Esophagus mucosa (tissue), 1 donor: ENCODE measurements around the gene HIC1. TPM values are rescaled to one million over a fixed set of nuclear protein-coding genes. Genes with fewer than 3 reads are reported as not detected.
"Not testable (repeated sequence)": the region's sequence is repeated elsewhere in the genome, so short reads cannot be mapped to it uniquely, and the experiment has no call there.

Experiments
- ATAC-seq: fragments of 200-7000 bp; cut with Tn5 transposase; one replicate; pipeline ENCODE4 v1.9.1; 2020
- total RNA-seq: library from RNA; stranded (reverse); gene quantifications from one replicate; pipeline ENCODE4 v1.2.4, GENCODE V29; 2023
- donor health status: DM: yes; HTN: yes; CAD: no.

HIC1 gene, protein sequence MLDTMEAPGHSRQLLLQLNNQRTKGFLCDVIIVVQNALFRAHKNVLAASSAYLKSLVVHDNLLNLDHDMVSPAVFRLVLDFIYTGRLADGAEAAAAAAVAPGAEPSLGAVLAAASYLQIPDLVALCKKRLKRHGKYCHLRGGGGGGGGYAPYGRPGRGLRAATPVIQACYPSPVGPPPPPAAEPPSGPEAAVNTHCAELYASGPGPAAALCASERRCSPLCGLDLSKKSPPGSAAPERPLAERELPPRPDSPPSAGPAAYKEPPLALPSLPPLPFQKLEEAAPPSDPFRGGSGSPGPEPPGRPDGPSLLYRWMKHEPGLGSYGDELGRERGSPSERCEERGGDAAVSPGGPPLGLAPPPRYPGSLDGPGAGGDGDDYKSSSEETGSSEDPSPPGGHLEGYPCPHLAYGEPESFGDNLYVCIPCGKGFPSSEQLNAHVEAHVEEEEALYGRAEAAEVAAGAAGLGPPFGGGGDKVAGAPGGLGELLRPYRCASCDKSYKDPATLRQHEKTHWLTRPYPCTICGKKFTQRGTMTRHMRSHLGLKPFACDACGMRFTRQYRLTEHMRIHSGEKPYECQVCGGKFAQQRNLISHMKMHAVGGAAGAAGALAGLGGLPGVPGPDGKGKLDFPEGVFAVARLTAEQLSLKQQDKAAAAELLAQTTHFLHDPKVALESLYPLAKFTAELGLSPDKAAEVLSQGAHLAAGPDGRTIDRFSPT
- total RNA-seq: 2.3 TPM

DNA sequence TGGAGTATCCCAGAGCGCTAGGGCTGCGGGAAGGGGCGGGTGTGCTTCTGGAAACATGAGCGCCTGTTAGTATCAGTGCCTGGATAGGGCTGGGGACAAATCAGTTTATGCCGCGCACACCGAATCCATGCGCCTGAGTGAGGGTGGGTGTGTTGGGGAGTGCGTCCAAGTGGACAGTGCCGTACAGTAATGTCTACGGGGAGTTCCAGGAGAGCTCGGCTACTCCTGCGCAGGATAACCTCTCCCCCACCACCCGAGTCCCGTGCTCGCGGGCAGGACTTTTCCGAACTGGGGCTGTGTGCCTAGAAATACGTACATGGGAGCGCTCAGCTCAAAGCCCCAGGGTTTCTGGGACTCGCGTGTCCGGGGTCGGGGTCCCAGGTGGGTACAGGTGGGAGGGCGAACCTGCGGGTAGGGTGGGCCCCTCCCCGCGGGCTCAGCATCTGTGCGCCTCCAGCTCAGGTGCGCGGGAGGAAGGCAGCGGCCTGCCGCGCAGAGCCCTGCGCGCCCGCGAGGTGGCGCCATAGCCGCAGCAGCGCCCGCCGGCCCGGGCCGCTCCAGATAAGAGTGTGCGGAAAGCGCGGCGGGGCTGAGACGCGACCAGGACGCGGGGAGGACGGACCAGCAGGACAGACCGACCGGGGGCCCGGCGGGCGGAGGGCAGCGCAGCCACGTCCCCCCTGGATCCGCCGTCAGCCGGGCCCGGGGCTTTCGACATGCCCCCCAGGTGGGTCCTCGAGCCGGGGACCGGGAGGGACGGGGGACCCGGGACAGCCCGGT is at the start of gene HIC1:
Gene HIC1, plus strand, starts transcription at position 592 of the 780 bp plus-strand sequence. CDS start 1,588 bp downstream, outside the sequence.
- ATAC-seq: peak; percentile 61

DNA sequence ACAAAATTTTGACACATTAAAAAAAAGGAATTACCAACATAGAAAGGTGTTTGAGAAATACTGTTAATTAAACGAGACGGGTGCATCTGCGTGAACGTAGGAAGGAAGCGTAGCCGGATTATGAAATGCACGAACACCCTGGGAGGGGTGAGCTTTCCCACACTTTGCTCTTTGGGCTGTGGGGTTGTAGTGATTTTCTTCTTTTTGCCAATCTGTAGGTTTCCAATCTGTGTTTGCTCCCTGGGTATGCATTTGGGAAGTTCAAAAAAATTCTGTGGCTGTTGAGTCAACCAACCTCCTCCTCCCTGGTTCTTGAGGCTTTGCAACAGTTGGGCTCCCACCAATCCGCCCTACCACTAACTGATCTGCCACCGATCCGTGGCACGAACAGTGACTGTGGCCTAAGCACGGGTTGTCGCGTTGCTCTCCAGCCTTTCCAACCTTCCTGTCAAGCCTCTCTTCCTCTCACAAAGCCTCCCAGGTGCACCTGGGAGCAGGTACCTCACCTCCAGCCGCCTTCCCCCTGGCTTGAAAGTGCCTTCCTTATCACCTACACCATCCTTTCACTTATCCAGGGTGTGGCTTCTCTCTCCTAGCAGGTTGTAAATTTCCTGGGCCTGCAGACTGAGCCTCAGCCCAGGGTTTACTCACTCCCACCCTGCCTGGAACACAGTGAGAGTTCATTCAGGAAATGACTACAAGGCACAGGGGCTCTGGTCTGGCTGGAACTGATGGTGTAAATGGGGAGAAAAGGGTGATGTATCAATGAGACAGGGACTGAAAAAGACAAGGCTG is 46.4 kb upstream of the HIC1 start:
- ATAC-seq: no peak

DNA sequence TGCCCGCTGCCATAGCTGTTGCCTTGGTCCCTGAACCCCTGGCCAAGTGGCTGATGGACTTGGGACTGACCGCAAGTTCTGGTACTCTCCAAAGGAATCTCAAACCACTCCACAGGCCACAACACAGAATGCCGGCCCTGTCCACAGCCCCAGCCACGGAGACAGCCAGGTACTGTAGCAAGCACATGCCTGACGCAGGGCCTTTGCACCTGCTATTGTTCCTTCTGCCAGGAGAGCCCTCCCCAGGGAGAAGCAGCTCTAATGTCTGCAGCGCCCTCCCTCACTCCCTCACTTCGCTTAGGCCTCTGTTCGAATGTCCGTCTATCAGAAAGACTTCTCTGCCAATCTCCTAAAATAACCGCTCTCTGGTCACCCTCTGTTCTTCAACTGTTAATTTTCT is 45.2 kb upstream of the HIC1 start:
- no peak for ATAC-seq

DNA sequence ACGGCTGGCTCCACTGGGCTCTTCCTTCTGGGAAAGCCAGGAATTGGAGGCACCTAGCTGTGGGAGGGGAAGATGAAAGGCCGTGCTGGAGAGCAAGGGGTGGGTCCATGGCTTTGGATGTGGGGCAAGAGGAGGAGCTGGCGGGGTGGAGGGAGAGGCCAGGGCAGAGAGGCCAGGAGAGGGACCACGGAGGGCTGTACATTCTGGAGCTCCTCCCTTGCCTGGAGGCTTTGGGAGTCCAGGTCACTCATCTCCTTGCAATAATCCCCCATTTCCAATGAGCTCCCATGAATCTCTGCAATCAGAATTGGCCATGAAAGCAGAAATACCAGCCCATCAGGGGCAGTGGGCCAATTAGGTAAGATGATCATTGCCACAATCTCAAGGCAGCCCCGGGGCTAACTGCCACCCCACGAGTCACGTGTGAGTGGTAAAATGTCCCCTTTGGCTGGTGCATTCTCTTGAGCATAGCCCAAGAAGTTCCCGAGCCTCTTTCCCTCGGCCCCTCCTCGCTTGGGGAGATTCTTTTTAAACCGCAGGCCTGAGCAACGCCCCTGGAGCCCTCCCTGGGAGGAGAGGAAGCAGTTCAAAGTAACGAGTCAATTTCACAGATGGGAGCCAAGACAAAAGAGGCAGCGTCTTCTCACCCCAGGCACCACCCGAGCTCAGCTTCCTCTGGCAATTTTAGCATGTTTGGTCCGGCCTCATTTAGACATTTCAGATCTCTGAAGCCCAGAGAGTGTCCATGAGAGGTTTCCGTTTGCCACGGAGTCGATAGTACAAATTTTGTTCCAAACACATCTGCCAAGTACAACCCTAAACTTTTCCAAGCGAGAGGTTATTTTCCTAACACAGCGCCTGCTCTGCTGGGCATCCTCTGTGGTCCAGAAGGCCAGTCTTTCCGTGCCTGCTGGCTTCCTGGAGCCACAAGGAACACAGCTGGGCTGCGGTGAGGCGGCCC is 43.2 kb upstream of the HIC1 start:
- peak; percentile 50 for ATAC-seq

DNA sequence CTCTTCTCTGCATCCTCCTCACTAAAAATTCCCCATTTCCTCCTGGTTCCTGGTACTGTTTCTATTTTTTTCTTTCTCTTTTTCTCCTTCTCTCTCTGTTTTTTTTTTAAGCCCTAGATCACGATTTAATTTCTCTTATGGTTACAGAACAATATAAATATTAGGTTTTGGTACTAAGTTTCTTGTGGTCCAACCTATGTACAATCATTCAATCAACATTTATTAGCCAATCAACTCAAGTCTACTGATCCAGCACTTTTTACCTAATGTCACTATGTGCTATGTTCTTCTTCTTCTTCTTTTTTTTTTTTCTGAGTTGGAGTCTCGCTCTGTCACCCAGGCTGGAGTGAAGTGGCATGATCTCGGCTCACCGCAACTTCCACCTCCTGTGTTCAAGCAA is 42.4 kb upstream of the HIC1 start:
- no peak for ATAC-seq

DNA sequence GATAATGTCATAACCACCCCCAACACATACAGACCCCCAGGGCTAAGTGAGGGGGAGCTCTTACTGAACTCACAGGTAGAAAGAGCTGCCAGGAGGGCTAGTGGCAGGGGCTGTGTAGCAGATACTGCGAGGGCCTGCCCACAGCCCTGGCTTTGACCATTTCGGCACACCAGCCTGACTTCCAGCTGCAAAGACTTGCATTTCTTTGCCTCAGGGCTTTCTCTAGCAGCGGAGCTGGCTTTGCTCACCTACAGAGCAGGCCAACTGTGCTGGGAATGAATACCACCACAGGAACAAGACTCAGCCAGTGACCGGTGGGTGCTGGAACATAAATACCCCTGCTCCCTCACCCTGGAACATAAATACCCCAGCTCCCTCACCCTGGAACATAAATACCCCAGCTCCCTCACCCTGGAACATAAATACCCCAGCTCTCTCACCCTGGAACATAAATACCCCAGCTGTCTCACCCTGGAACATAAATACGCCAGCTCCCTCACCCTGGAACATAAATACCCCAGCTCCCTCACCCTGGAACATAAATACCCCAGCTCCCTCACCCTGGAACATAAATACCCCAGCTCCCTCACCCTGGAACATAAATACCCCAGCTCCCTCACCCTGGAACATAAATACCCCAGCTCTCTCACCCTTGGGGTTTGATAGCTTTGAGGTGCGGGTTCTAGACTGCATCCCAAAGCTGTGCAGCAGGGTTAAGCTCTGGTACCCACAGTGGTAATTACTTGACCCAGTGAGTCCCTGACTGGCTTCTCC is 41.5 kb upstream of the HIC1 start:
- not testable (repeated sequence) for ATAC-seq

DNA sequence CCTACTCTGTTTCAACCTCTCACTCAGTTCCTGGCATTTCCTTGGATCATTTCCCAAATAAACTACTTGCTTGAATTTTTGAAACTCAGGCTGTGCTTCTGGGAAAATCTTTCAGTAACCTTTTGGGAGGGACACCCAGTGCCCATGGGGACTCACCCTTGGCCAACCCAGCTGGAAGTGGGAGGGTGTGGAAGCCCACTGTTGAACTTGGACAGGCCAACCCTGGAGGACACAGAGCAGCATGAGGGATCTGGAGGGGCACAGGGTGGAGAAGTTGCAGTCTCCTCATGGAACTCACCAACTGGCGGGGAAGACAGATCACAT is 40.9 kb upstream of the HIC1 start:
- no peak for ATAC-seq

DNA sequence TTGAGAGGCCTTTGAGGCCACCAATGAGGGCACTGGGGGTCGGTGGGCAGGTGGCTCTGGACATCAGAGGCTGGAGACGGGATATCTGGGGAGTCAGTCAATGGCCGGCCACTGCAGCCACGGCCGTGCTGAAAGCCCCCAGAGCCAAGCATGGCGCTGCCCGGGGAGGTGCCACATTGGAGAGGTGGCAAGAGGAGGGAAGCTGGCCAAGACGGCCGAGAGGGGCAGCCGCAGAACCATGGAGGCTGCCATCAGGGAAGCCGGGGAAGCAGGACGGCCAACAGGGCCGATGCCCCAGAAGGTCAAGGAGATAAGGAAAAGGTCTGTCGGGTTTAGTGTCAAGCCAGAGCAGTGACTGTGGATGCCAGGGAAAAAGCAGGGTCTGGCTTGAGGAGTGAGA is 39.6 kb upstream of the HIC1 start:
- no peak for ATAC-seq

DNA sequence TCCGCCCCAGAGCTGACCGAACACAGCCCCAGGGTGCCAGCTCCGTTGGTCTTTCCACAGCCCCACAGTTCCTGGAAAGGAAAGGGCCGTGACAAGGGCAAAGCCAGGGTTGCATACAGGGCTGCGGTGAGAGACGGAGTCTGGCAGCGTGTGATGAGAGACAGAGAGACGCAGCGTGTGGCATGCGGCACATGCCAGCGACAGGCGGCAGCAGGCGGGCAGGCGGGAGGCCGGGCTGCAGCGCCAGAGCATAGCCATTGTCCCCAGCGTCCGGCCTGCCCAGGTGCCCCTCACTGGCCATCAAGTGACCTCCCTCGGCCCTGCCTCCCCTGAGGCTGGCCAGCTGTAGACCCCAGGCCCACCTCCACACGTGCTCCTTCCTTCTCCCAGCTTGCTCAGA is 38.4 kb upstream of the HIC1 start:
- ATAC-seq: peak; percentile 10

DNA sequence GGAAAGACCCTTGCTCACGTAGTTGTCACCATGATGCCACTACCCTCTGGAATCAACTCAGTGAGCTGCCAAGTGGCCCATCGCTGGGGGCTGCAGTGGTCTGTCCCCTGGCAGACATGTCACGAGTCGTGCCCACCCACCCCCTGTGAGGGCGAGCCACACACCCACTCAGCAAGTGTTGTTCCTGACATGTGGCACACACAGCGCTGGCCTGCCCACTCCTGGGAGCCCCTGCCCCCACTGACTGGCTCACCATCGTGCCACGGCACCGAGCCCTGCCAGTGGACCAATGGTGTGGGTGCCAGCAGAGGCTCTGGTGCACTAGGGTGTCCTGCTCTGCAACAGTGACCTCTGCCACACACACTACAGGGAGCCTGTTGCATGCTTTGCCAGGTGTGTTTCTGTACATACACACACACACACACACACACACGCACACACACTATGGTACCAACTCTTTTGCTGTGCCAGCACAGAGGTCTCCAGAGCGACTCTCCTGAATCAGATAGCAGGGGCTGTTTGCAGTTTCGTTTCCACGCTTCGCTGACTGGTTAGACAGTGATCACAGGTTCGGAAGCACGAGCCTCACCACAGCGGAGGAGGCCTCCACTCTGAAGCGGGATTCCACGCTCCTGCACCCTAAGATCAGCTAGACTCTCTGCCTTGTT is 37.5 kb upstream of the HIC1 start:
- peak; percentile 11 for ATAC-seq

DNA sequence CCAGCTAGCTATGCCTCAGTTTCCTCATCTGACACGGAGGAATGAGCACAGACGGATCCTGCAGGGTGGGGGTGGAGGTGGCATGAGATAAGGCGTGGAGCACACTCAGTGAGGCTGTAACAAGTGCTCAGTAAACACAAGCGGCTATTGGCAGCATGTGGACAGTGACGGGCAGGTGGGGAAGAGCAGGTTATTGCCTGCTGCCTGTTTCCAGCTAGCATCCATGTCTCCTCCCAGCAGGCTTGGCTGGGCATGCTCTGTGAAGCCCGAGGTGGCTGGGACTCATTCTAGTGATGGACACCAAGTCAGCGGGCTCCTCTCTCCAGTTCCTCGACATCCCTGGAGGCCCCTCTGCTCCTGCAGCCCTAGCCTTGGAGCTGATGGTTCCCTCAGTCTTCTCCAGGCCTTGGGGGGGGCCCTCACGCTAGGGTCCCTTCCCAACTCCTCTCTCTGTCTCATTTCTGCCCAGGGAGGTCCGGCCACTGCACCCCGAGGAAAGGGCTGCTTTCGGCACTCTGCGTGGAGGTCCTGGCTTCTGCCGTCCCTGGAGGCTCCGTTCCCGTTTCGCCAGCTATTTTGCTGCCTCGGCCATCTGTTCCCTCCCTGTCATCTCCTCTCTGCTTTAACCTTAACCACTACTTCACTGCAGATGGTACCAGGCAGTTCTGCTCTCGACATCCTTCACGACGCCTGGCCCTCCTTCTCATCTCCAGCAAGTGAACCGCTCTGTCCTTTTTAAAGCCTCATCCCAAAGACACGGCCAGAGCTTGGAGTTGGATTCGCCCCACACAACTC is 36.0 kb upstream of the HIC1 start:
- ATAC-seq: no peak

DNA sequence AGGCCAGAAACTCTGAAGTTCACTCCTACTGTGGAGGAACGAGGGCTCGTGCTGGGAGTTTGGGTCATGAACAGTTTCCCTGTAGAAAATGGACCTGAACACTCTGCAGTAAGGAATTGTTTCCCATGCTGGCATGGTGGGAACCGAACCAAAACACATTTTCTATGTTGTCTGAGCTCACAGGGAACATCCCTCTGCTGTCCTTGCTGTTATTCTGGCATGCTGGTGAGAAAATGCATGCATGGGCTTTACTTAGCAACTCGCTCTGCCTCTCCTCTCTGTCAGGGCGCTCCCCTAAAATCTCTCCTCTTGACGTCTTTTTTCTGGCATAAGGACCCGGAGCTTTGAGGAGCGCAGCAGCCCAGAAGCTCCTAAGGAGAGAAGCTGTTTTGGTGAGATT is 35.2 kb upstream of the HIC1 start:
- no peak for ATAC-seq

DNA sequence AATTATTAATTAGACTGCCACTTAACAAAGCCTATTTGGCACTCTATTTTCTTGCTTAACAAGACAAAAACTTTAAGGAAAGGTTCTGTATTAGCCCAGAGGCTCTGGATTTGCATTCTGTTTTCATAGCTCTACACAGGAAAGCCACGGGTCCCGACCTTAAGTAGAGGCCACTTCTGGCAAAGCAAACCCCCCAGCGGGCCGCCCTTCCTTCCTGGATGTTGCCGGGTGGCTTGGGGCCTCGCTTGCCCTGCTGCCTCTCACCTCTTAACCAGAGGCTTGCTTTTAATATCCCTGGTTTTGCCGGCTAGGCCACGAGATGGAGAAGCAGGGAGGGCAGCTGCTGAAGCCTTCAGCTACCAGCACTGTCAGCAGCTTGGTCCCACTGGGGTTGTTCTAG is 34.2 kb upstream of the HIC1 start:
- no peak for ATAC-seq

DNA sequence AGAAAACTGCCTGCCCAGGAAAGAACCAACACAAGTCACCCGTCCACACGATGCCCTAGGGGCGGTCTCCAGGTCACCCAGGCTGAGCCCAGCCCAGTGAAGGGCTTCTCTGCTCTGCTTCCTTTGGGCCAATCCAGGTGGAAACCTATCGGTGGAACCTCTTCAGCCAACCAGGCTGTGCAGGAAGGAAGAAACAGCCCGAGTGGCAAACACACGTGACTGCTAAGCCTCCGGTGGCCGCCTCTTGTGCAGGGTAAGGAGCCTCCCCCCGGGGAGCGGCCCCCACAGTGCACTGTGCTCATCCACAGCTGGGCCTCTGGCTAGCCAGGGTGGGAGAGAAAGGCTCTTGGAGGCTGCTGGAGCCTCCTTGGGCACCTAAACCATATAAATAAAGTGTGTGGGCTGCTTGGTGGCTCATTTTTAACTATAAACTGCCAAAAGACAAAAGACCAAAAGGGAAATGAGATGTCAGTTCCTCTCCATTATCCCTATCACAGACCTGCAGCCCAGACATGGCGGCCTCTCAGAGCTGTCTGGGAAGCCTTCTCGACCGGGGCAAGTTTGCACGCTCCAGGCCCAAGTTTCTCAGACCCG is 32.2 kb upstream of the HIC1 start:
- no peak for ATAC-seq

DNA sequence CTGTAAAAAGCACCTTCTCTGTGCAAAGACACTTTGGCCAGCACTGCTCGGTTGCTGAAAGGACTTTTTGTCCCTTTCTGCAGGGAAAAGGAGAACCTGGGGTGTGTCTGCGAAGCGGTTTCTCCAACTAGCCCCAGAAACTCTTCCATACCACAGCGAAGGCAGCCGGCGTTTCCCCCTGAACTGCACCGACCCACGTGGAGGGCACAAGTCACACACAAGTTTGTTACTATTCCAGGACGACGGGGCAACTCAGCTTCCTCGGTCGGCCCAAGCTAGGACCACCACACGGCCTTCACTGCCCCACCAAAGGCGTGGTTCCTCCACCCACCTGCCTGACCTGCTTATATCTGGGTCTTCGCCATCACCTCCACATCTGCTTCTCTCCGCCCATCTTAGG is 31.6 kb upstream of the HIC1 start:
- ATAC-seq: no peak

DNA sequence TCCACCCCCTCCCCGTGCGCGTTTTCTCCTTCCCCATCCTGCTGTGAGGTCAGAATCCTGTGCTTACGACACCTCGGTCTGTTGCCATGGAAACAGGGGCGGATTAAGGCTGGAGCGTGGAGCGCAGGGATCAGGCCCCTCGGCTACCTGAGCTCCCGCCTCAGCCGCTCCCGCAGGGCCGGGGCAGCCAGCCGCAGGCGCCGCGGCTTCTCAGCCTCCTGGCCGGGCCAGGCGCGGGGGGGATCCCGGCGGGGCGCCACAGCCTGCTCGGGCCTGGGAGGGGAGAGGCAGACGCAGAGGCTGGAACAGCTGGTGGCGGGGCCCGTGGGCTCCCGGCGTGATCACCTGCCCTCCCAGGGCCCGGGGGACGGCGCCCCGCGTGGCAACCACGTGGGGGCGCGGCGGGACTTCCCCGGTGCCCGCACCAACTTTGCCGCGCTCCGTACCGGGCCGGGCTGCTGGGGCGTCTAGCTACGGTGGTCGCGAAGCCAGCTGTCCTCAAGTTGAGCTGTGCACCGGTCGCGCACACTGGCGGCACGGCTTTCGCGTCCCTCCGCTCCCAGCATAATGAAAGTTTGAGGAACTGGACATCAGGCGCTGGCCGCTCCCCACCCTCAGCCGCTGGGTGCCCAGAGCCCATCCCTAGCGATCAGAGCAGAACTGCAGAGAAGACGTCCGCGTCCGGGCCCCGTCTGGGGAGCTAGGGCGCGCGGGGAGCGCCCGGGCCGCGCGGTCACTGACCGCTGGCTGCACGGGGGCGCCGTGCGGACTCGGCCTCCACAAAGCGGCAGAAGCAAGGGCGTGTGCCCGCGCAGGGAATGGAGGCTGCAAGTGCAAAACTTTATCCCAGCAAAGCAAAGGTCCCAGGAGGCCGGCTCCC is 31.0 kb upstream of the HIC1 start:
- peak; percentile 16 for ATAC-seq

DNA sequence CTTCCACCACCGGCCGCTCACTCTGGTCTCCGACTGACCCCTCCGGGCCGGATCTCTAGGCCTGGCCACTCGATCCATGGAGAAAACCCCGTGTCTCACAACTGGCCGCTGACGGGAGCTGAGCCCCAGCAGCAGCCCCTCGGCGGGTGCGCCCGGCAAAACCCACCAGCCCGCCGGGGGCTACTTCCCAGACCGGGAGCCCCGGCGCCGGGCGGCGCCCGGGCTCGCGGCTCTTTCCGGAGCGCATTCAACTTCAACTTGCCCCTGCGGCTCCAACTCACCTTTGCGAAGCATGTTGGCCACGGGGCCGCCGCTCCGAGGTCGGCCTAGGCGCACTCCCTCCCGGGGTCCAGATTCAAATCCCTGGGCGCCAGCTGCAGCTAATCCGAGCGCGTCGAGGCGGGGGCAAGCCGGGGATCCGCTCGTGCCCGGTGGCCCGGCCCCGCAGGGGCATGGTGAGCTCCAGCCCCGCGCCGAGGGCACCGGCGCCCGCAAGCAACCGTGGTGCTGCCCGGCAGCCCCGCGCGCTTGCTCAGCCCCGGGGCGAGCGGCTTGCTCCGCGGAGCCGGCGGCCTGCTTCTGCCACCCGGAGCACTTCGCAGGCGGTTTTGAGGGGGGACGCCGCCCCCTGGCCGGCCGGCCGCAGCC is 30.2 kb upstream of the HIC1 start:
- ATAC-seq: peak; percentile 2
